ENCODE measurements around the gene FAM98B.

The FAM98B gene

DNA sequence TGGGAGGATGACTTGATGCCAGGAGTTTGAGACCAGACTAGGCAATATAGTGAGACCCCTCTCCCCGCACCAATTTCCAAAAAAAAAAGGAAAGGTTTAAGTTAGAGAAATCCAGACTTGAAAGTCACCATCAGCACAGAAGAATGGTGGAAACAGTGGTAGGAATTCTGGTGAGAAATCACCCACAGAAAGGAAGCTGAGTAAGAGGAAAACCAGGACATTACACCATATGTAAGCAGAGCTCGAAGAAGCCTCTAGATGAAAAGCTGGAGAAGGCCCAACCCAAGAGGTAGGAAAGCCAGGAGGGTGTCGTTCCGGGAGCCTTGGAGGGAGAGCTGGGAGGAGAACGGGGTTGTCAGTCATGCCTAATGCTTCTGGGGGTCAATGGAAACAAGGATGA is 70.2 kb downstream of the FAM98B start:
- no peak overlapping the region for H3K27ac ChIP-seq
- H3K27me3 ChIP-seq (ENCODE audit: control insufficient read depth, insufficient read depth, low read length): no peaks in the 10 kb centered on the region
- H3K9ac ChIP-seq: no peak overlapping the region
- TF ChIP-seq, protein P1, sequence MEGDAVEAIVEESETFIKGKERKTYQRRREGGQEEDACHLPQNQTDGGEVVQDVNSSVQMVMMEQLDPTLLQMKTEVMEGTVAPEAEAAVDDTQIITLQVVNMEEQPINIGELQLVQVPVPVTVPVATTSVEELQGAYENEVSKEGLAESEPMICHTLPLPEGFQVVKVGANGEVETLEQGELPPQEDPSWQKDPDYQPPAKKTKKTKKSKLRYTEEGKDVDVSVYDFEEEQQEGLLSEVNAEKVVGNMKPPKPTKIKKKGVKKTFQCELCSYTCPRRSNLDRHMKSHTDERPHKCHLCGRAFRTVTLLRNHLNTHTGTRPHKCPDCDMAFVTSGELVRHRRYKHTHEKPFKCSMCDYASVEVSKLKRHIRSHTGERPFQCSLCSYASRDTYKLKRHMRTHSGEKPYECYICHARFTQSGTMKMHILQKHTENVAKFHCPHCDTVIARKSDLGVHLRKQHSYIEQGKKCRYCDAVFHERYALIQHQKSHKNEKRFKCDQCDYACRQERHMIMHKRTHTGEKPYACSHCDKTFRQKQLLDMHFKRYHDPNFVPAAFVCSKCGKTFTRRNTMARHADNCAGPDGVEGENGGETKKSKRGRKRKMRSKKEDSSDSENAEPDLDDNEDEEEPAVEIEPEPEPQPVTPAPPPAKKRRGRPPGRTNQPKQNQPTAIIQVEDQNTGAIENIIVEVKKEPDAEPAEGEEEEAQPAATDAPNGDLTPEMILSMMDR (IDR thresholded peaks at IDR 0.05): no peak
- no peak overlapping the region for H3K4me2 ChIP-seq (ENCODE audit: low read length)
- H2AFZ ChIP-seq: no peak overlapping the region
- no peaks in the 10 kb centered on the region for H3K9me3 ChIP-seq (ENCODE audit: control insufficient read depth, low read length)
- no peaks in the 10 kb centered on the region for H3K36me3 ChIP-seq (ENCODE audit: control insufficient read depth, insufficient read depth, low read length)
- H3K4me3 ChIP-seq (ENCODE audit: low read depth, low read length): no peak overlapping the region
- no peaks in the 10 kb centered on the region for H3K79me2 ChIP-seq
- H3K4me1 ChIP-seq: no peaks in the 10 kb centered on the region

DNA sequence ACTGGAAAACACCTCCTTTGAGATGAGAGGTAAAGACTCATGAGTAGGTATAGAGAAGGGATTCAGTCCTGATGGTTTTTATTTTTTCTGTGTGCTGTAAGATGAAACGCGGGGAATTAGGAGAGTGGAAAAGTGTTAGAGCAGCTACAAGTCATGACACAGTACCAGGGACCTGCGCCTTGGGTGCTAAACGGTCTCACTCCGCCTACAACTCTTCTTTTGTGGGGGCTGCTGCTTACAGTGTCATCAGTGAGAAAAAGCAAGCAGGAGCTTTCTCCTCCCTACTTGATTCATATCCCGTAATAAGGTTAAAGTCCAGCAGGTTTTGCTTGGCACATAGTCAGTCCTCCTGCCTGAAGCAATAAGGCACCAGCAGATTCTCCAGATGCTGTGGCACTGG is 71.6 kb downstream of the FAM98B start:
- no peaks in the 10 kb centered on the region for H3K79me2 ChIP-seq
- no peaks in the 10 kb centered on the region for H3K27me3 ChIP-seq (ENCODE audit: control insufficient read depth, insufficient read depth, low read length)
- H3K4me2 ChIP-seq (ENCODE audit: low read length): no peak overlapping the region
- H3K4me1 ChIP-seq: no peaks in the 10 kb centered on the region
- H3K36me3 ChIP-seq (ENCODE audit: control insufficient read depth, insufficient read depth, low read length): no peaks in the 10 kb centered on the region
- no peak overlapping the region for H3K27ac ChIP-seq
- H3K9me3 ChIP-seq (ENCODE audit: control insufficient read depth, low read length): no peaks in the 10 kb centered on the region
- TF ChIP-seq, protein P1 (IDR thresholded peaks at IDR 0.05): no peak
- no peak overlapping the region for H3K9ac ChIP-seq
- no peak overlapping the region for H2AFZ ChIP-seq
- no peak overlapping the region for H3K4me3 ChIP-seq (ENCODE audit: low read depth, low read length)

DNA sequence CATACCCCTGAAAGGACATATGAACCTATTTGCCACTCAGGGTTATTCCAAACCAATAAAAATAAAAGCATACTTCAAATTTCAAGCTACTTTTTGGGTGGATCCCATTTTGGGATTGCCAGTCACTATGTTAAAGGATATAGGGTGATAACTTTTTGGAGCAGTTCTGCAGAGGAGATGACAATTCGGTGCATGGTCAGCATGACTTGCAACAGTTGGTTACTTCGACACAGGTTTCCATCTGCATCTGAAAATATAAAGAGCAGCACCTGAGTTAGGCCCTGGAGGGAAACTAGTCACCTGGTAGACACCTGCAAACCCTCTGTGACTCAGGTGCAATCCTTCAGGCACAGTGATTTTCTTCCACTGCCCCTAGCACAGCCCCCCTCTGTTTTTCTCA is 72.2 kb downstream of the FAM98B start:
- no peak overlapping the region for H3K4me2 ChIP-seq (ENCODE audit: low read length)
- H3K27ac ChIP-seq: no peak overlapping the region
- no peak overlapping the region for H3K9ac ChIP-seq
- no peaks in the 10 kb centered on the region for H3K27me3 ChIP-seq (ENCODE audit: control insufficient read depth, insufficient read depth, low read length)
- H3K79me2 ChIP-seq: no peaks in the 10 kb centered on the region
- TF ChIP-seq, protein P1 (IDR thresholded peaks at IDR 0.05): no peak
- H2AFZ ChIP-seq: no peak overlapping the region
- H3K4me1 ChIP-seq: no peaks in the 10 kb centered on the region
- H3K4me3 ChIP-seq (ENCODE audit: low read depth, low read length): no peak overlapping the region
- no peaks in the 10 kb centered on the region for H3K9me3 ChIP-seq (ENCODE audit: control insufficient read depth, low read length)
- H3K36me3 ChIP-seq (ENCODE audit: control insufficient read depth, insufficient read depth, low read length): no peaks in the 10 kb centered on the region

DNA sequence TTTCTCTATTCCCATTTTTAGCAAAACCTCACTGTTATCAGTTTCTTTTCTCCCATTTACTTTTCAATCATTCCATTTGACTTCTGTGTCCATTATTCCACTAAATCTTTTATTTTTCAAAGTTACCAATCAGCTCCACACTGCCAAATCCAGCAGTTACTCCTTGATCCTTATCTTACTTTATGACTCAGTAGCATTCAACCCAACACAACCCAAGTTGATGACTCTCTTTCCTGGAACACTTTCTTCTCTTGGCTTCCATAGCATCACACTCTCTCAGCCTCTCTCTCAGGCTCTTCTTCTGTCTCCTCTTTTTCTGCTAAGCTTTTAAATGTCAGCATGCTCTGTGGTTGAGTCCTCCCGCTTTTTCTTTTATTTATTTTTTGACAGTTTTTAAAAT is 74.4 kb downstream of the FAM98B start:
- Histone ChIP-seq H3K79me2 (no peaks in the 10 kb centered on the region), H3K9me3 (ENCODE audit: control insufficient read depth, low read length) (no peaks in the 10 kb centered on the region), H3K27me3 (ENCODE audit: control insufficient read depth, insufficient read depth, low read length) (no peaks in the 10 kb centered on the region), H2AFZ (no peak overlapping the region), H3K4me2 (ENCODE audit: low read length) (no peak overlapping the region), H3K9ac (no peak overlapping the region), H3K27ac (no peak overlapping the region), H3K4me3 (ENCODE audit: low read depth, low read length) (no peak overlapping the region), H3K36me3 (ENCODE audit: control insufficient read depth, insufficient read depth, low read length) (no peaks in the 10 kb centered on the region), H3K4me1 (no peaks in the 10 kb centered on the region)
- TF ChIP-seq, protein P1 (IDR thresholded peaks at IDR 0.05): no peak

DNA sequence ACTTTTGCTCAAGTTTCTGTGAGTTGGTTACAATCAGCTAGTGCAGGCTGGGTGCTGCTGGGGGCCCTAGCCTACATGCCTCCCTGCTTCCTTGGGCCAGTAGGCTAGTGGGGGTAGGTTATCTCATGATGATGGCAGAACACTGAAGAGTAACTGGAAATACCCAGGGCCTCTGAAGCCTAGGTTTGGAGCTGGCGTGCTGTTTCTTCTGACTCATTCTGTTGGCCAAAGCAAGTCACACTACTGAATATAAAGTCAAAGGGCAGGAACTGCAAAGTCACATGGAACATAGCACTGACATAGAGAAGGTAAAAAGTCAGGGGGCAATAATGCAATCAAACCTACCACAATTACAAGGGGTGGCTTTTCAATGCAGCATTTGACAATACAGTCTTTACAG is 76.2 kb downstream of the FAM98B start:
- no peaks in the 10 kb centered on the region for H3K36me3 ChIP-seq (ENCODE audit: control insufficient read depth, insufficient read depth, low read length)
- no peak overlapping the region for H3K27ac ChIP-seq
- no peaks in the 10 kb centered on the region for H3K9me3 ChIP-seq (ENCODE audit: control insufficient read depth, low read length)
- H3K27me3 ChIP-seq (ENCODE audit: control insufficient read depth, insufficient read depth, low read length): no peaks in the 10 kb centered on the region
- H3K4me3 ChIP-seq (ENCODE audit: low read depth, low read length): no peak overlapping the region
- no peak overlapping the region for H3K4me2 ChIP-seq (ENCODE audit: low read length)
- H3K9ac ChIP-seq: no peak overlapping the region
- H2AFZ ChIP-seq: no peak overlapping the region
- no peaks in the 10 kb centered on the region for H3K4me1 ChIP-seq
- TF ChIP-seq, protein P1 (IDR thresholded peaks at IDR 0.05): no peak
- no peaks in the 10 kb centered on the region for H3K79me2 ChIP-seq
